Ramos (cell line): ENCODE data around the gene KCTD16.

Experiments used
- in situ Hi-C: fragments of 300-500 bp; cut with MboI; formaldehyde crosslinking; loops from one replicate; pipeline ENCODE4 v1.14.3; 2022; ENCODE audit warnings: low sequenced_read_pairs; ENCODE audit not compliant: unreplicated experiment

KCTD16 gene

GRCh38 chr5:144170276-144171024, at the start of gene KCTD16, which contains the start of gene YIPF5:
TSS of gene KCTD16 (plus strand) at chr5:144170873.
TSS of gene YIPF5 (minus strand) at chr5:144170659. CDS start at chr5:144169955, 704 bp downstream.
- in situ Hi-C loops: no loop called here

GRCh38 chr5:144121577-144121976, 49.1 kb upstream of the KCTD16 start:
- in situ Hi-C loops: no loop called here

GRCh38 chr5:144122081-144122480, 48.6 kb upstream of the KCTD16 start:
- in situ Hi-C loops: no loop called here

GRCh38 chr5:144122641-144123040, 48.0 kb upstream of the KCTD16 start:
- in situ Hi-C loops: no loop called here

- in situ Hi-C loops: no loop called here
Observed at GRCh38 chr5:144125163-144125726, 45.4 kb upstream of the KCTD16 start.

GRCh38 chr5:144126707-144127106, 44.0 kb upstream of the KCTD16 start:
- in situ Hi-C loops: no loop called here

- in situ Hi-C loops: no loop called here
Observed at GRCh38 chr5:144128844-144129243, 41.8 kb upstream of the KCTD16 start.

- in situ Hi-C loops: no loop called here
Observed at GRCh38 chr5:144130306-144130705, 40.4 kb upstream of the KCTD16 start.

GRCh38 chr5:144131261-144131660, 39.4 kb upstream of the KCTD16 start:
- in situ Hi-C loops: no loop called here

- in situ Hi-C loops: no loop called here
Observed at GRCh38 chr5:144133050-144133633, 37.5 kb upstream of the KCTD16 start.

- in situ Hi-C loops: no loop called here
Observed at GRCh38 chr5:144134194-144134826, 36.4 kb upstream of the KCTD16 start.

GRCh38 chr5:144135113-144135762, 35.4 kb upstream of the KCTD16 start:
- in situ Hi-C loops: no loop called here

GRCh38 chr5:144139586-144139985, 31.1 kb upstream of the KCTD16 start:
- in situ Hi-C loops: no loop called here

GRCh38 chr5:144141585-144141984, 29.1 kb upstream of the KCTD16 start:
- in situ Hi-C loops: no loop called here

GRCh38 chr5:144142139-144142823, 28.4 kb upstream of the KCTD16 start:
- in situ Hi-C loops: no loop called here

GRCh38 chr5:144142824-144143162, 27.9 kb upstream of the KCTD16 start:
- in situ Hi-C loops: no loop called here

- in situ Hi-C loops: no loop called here
Observed at GRCh38 chr5:144143625-144144024, 27.0 kb upstream of the KCTD16 start.

- in situ Hi-C loops: no loop called here
Observed at GRCh38 chr5:144144956-144145751, 25.5 kb upstream of the KCTD16 start.

- in situ Hi-C loops: no loop called here
Observed at GRCh38 chr5:144151026-144151425, 19.6 kb upstream of the KCTD16 start.
